Gastrocnemius medialis (tissue), 4 donors: ENCODE measurements around the gene KIF7. TPM values are rescaled to one million over a fixed set of nuclear protein-coding genes. Genes with fewer than 3 reads are reported as not detected.

Experiments
- ATAC-seq, 2 donors: fragments of 150-250 bp; one replicate each; pipeline ENCODE4 v1.9.1; 2016
- DNase-seq, 2 donors: peaks; one replicate each; pipeline ENCODE4 v3.0.0-alpha.2; 2019
- H3K27ac ChIP-seq, 4 donors: fragments of 200-600 bp; sonication (generic); 1 replicate in 1 of 4; 2 replicates in 3 of 4; pipeline ENCODE4 v1.5.1; 2016 to 2018; ENCODE audit warnings: mild to moderate bottlenecking in 2 of 4, moderate library complexity in 1 of 4
- H3K27me3 ChIP-seq, 3 donors: fragments of 200-600 bp; sonication (generic) in 2 of 3; 1 replicate in 1 of 3; 2 replicates in 2 of 3; pipeline versions ENCODE4 v1.5.1 to v1.6.0; 2016 to 2019; ENCODE audit warnings: mild to moderate bottlenecking in 1 of 3, moderate library complexity in 1 of 3
- H3K36me3 ChIP-seq, 2 donors: fragments of 200-600 bp; sonication (generic) in 1 of 2; one replicate each; pipeline ENCODE4 v1.5.1; 2017 to 2018
- H3K4me1 ChIP-seq, 2 donors: fragments of 200-600 bp; sonication (generic) in 1 of 2; one replicate each; pipeline ENCODE4 v1.5.1; 2016 to 2017; ENCODE audit warnings: mild to moderate bottlenecking in 2 of 2
- H3K4me3 ChIP-seq, 4 donors: fragments of 200-600 bp; sonication (generic) in 3 of 4; 1 replicate in 1 of 4; 2 replicates in 3 of 4; pipeline ENCODE4 v1.5.1; 2016 to 2019; ENCODE audit warnings: mild to moderate bottlenecking in 2 of 4
- H3K9me3 ChIP-seq, 3 donors: fragments of 200-600 bp; sonication (generic) in 2 of 3; 1 replicate in 1 of 3; 2 replicates in 2 of 3; pipeline ENCODE4 v1.5.1; 2016 to 2019
- POLR2A ChIP-seq, 2 donors: fragments of 450-650 bp; IDR thresholded peaks; one replicate each; pipeline ENCODE4 v1.6.1; 2017; ENCODE audit warnings: antibody characterized with exemption in 2 of 2, mild to moderate bottlenecking in 2 of 2, moderate library complexity in 2 of 2
- in situ Hi-C, 4 donors: fragments of 200-750 bp; cut with MboI; loops; one replicate each; pipeline versions ENCODE4 v1.15.0 to v1.8.0; 2017; ENCODE audit warnings: low sequenced_read_pairs in 4 of 4
- intact Hi-C: fragments of 100-400 bp; cut with DNase I; formaldehyde crosslinking; loops from one replicate; pipeline ENCODE4 v1.15.1; 2023; ENCODE audit warnings: low total_unique reads
- total RNA-seq, 4 donors: library from RNA; depleted of rRNA; stranded (reverse); fragments of >200 nt; gene quantifications; one replicate each; pipeline versions ENCODE4 v1.1.0 to v1.2.3, GENCODE V29; 2016
- TF ChIP-seq, protein P1 (sequence below), 5 experiments: fragments of 450-650 bp in 3 of 5; fragments of 200-600 bp in 2 of 5; sonication (generic) in 2 of 5; IDR thresholded peaks in 4 of 5; conservative IDR thresholded peaks in 1 of 5; 1 replicate in 4 of 5; 2 replicates in 1 of 5; pipeline ENCODE4 v1.5.1; 2016 to 2019; ENCODE audit warnings: antibody characterized with exemption in 5 of 5, mild to moderate bottlenecking in 3 of 5, moderate library complexity in 3 of 5

KIF7 gene
- total RNA-seq, 4 donors from 2014 or later, result 0.19 to 0.66 (median 0.61) TPM

DNA sequence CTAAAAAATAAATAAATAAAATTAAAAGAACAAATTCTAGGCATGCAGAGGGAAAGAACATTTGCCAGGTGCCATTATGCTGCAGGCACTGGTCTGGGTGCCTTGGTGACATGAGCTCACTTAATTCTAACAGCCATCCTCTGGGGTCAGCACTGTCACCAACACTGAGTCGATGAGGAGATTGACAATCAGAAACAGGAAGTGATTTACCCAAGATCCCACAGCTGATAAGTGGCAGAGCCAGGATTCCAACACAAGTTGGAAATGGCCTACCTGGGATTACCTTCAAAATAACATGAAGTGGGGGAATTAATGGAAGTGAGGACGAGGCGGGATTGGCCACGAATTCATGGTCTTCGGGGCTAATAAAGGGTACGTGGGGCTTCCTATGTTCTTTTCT, 20.3 kb upstream of the KIF7 start:
- ATAC-seq (no peak), DNase-seq (no peak)
- H3K4me3 ChIP-seq, result no peak overlapping the region
- H3K27ac ChIP-seq, result no peak overlapping the region
- H3K4me1 ChIP-seq, result peaks cover 15 to 18% of the 10 kb centered on the region in 2 donors
- no peaks in the 10 kb centered on the region for H3K9me3 ChIP-seq
- in situ Hi-C loops (no loop called here), intact Hi-C loops (no loop called here)
- no peak for TF ChIP-seq POLR2A (IDR thresholded peaks at IDR 0.05)
- TF ChIP-seq, protein P1, sequence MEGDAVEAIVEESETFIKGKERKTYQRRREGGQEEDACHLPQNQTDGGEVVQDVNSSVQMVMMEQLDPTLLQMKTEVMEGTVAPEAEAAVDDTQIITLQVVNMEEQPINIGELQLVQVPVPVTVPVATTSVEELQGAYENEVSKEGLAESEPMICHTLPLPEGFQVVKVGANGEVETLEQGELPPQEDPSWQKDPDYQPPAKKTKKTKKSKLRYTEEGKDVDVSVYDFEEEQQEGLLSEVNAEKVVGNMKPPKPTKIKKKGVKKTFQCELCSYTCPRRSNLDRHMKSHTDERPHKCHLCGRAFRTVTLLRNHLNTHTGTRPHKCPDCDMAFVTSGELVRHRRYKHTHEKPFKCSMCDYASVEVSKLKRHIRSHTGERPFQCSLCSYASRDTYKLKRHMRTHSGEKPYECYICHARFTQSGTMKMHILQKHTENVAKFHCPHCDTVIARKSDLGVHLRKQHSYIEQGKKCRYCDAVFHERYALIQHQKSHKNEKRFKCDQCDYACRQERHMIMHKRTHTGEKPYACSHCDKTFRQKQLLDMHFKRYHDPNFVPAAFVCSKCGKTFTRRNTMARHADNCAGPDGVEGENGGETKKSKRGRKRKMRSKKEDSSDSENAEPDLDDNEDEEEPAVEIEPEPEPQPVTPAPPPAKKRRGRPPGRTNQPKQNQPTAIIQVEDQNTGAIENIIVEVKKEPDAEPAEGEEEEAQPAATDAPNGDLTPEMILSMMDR (IDR thresholded peaks at IDR 0.05 in 4 of 5, conservative IDR thresholded peaks at IDR 0.05 in 1 of 5), result no peak
- H3K27me3 ChIP-seq, result no peaks in the 10 kb centered on the region
- no peaks in the 10 kb centered on the region for H3K36me3 ChIP-seq

DNA sequence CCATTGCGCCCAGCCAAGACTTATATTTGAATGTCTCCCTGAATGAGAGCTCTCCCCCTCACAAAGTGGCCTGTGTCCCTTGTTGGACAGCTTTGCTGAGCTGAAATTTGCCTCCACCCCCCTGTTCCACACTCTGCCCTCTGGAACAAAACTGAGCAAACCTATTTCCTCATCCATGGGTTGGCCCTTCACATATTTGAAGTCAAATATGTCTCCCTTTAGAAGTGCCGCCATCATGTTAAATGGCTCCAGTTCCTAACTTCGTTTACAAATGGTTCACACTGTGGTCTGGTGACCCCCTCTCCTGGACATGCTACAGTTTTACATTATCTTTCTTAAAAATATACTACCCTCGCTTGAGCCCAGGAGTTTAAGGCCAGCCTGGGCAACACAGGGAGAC, 19.3 kb upstream of the KIF7 start:
- no peaks in the 10 kb centered on the region for H3K36me3 ChIP-seq
- H3K4me3 ChIP-seq, result no peak overlapping the region
- ATAC-seq (no peak), DNase-seq (no peak)
- H3K27me3 ChIP-seq, result no peaks in the 10 kb centered on the region
- intact Hi-C loops (no loop called here), in situ Hi-C loops (no loop called here)
- no peak for TF ChIP-seq POLR2A (IDR thresholded peaks at IDR 0.05)
- TF ChIP-seq, protein P1 (IDR thresholded peaks at IDR 0.05 in 4 of 5, conservative IDR thresholded peaks at IDR 0.05 in 1 of 5), result no peak
- H3K27ac ChIP-seq, result no peak overlapping the region
- peaks cover 5 to 8% of the 10 kb centered on the region in 2 donors for H3K4me1 ChIP-seq
- H3K9me3 ChIP-seq, result no peaks in the 10 kb centered on the region

DNA sequence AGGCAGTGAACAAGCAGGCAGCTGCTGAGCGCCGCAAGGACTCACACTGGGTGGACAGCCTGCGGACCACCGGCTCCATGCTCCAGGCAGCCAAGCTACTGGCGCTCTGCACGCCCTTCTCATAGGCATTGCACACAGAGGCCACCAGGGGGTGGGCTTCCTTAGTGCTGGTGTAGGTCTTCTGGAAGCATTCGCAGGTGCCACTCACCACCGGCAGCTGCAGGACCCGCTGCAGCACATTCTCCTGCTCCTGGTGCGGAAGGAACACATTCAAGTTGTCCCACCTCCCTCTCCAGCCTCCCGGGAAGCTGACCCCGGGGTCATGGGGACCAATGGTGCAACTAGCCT, 17.9 kb upstream of the KIF7 start:
- H3K27ac ChIP-seq, result no peak overlapping the region
- H3K4me3 ChIP-seq, result no peak overlapping the region
- no peaks in the 10 kb centered on the region for H3K27me3 ChIP-seq
- no peak for DNase-seq
- H3K9me3 ChIP-seq, result no peaks in the 10 kb centered on the region
- H3K4me1 ChIP-seq, result no peaks in the 10 kb centered on the region
- ATAC-seq, result no peak
- no peaks in the 10 kb centered on the region for H3K36me3 ChIP-seq
- intact Hi-C loops, result no loop called here
- in situ Hi-C loops, result no loop called here
- TF ChIP-seq POLR2A (IDR thresholded peaks at IDR 0.05), result no peak
- TF ChIP-seq, protein P1 (IDR thresholded peaks at IDR 0.05 in 4 of 5, conservative IDR thresholded peaks at IDR 0.05 in 1 of 5), result peak in 2 of 5 experiments; percentile 23 to 34

DNA sequence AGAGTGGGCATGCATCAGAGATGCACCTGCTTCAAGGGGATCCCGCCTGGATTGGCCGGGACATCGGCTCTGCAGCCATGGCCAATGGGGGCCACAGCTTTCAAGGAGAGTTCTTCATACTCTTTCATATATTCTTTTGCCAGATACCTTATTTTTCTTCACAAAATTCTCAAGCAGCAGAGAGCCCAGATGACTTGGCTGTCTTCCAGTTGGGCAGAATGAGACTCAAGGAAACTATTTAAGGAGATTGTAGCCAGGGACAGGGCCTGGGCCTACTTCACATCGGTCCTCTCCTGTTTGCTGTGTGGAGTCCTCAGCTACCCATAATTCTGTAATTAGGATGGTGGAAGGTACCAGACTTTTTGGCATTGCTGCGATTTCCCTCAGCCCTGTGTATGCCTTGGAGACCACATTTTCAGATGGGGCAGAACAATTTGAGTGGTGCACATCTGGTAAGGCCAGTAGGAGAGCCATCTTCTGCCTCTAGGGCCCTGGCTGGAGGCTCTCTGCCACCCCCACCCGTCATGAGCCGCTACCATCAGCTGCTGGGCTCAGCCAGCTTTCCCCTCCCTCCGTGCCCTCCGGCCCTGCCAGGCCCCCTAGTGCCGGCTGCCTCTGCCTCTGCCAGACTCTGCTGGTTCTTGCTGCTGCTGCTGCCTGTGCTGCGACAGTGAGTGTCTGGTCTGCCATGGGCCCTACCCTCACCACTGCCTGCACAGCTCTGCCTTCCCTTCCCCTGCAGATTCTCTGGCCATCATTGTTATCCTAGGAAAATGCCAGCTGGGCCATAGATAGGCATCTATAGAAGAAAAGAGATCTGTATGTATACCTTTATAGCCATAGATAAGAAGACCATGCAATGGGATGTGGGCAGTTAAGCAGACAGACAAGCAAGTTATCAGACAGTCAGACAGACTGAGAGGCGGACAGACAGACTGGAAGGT, 17.2 kb upstream of the KIF7 start:
- intact Hi-C loops, result no loop called here
- ATAC-seq, result no peak

More for the DNA sequence above, 17.2 kb upstream of the KIF7 start:
- H3K4me3 ChIP-seq, result no peak overlapping the region
- no peaks in the 10 kb centered on the region for H3K27me3 ChIP-seq
- H3K9me3 ChIP-seq, result no peaks in the 10 kb centered on the region
- no peak for TF ChIP-seq POLR2A (IDR thresholded peaks at IDR 0.05)
- TF ChIP-seq, protein P1 (IDR thresholded peaks at IDR 0.05 in 4 of 5, conservative IDR thresholded peaks at IDR 0.05 in 1 of 5), result no peak
- in situ Hi-C loops, result no loop called here
- no peak for DNase-seq
- H3K36me3 ChIP-seq, result no peaks in the 10 kb centered on the region
- no peaks in the 10 kb centered on the region for H3K4me1 ChIP-seq
- no peak overlapping the region for H3K27ac ChIP-seq
